ENCODE data around the gene WASHC4.
A peak's percentile ranks its signal among the peaks of the same experiment; 100 is the strongest.

WASHC4 gene

GRCh38 chr12:105107494-105108371 lies at the start of gene WASHC4:
Gene WASHC4, plus strand, starts transcription at chr12:105107731. Its CDS starts 70 bp downstream, at chr12:105107801.
- peak; percentile 92 to 93 for DNase-seq

DNA sequence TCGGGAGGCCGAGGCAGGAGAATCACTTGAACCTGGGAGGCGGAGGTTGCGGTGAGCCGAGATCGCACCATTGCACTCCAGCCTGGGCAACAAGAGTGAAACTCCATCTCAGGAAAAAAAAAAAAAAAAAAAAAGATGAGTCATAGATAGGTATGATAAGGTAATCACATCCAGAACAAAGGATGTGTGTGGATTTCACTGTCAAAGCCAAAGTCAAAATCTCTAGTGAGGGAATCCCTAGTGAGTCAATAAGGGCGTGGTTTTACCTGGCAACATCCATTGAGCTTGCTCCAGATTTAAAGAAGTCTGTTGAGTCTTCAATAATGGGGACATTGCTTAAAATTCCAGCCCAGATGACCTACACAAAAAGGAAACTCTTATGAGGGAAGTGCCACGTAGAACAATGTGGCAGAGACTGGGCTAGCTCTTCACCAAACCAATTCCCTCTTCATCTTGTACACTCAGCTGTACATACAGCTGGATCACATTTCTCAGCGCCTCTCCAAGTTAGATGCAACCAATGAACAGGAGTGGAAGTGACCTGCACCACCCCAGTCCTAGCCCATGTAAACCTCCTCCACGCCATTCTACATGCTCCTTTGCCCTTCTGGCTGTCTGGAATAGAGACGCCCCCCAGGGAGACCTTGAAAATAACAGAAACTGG lies 46.7 kb upstream of the WASHC4 start:
- no peak for DNase-seq

DNA sequence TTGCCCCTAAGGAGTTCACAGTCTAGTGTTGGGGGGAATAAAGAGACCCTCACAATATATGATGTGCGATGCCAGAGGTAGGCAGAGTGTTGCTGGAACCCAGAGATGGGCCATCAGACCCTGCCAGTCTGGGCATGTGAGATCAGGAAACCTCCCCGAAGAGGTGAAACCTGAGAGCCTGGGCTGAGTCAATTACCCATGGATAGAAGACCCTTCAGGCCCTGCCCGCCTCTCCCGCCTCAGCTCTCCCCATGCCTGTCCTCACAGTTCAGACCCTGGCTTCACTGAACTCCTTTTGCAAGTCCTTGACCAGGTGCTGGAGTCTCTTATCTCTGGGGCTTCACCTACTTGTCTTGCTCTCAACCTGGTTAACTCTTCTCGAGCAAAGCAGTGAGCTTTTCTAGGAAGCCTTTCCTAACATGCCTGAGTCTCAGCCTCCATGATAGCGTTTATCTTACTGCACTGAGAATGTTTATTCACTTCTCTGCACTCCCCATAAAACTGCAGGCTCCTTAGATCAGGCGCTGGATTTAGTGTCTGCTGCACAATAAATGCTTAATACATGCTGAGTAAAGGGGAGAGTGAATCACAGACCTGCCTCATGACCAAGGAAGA lies 42.9 kb upstream of the WASHC4 start:
- DNase-seq: no peak

DNA sequence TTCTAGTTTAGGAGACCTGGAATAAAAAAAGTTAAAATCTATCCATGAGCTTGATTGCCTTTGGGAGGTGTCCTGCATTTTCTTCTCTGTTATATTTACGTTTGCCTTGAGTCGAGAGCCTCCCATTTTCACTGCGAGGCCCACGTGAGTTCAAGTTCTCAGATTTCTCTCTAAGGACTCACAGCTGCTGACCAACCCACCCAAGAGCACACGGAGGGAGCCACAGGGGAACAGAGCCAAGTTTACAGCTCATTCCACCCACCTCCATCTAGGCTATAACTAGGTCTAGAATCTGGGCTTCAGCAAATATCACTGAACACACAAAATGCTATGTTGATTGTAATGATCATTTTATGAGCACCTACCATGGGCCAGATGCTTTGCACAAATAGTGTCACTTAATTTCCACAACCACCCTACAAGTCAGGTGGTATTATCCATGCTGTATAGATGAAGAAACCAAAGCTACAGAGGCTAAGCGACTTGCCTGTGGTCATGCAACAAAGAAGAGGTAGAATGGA lies 40.0 kb upstream of the WASHC4 start:
- DNase-seq: no peak

DNA sequence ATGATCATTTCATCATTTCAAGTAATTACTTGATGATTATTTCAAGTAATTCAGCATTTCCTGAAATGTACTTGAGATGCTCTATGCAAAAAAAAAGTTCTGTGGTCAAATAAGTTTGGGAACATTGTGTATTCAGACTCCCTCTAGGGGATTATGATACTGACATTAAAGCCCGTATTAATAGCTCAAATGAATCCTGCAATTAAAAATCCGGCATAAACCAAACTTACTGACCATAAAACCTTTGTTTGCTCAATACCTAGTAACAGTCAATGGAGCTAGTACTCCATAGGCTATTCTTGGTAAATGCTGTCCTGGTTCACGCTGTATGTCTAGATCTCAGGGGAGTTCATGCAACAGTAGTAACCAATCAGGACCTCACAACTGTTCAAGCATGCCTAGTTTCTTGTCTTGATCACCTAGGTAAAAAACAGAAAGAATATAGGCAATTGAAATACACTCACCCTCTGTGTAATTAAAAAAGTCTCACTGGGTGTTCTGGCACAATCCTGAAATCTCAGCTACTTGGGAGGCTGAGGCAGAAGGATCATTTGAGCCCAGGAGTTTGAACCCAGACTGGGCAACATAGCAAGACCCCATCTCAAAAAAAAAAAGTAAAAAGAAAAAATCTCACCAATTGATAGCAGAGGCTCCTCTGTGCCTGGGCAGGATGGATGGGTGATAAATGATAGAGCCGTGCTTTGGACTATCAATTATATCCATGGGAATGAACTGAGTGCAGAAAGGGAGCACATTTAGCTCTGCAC lies 37.4 kb upstream of the WASHC4 start:
- DNase-seq: no peak

DNA sequence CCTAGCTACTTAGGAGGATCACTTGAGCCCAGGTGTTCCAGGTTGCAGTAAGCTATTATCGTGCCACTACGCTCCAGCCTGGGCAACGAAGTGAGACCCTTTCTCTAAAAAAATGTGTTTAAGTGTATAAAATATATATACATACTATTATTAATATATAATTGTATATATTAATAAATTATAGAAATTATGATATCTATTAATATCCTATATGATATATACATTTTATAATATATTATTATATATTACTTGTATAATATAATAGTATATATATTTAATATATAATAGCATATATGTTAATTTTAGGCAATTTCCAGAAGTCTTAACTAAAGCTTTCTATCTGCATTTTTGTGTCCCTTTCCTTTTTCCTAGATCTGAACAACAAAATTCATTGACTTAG lies 35.5 kb upstream of the WASHC4 start:
- no peak for DNase-seq

DNA sequence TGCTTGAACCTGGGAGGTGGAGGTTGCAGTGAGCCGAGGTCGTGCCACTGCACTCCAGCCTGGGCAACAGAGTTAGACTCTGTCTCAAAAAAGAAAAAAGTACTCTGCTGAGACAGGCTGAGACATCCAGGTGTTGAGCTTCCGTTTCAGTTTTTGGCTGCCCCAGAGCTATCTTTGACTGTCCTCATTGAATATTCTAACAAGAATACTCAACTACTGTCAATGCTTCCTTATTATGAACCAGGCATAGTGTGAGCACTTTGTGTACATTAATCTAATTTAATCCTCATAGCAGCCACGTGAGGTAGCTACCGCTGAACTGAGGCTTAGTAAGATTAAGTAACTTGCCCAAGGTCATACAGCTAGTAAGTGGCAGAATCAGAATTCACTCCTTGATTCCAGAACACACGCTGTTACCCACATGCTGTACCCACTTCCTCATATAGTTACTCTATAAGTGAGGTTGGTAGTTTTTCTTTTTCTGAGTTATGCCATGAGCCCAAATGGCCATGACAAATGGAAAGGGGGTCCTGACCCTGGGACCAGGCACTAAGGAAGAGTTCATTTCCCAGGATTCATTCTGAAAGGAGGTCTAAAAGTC lies 34.5 kb upstream of the WASHC4 start:
- DNase-seq: no peak

DNA sequence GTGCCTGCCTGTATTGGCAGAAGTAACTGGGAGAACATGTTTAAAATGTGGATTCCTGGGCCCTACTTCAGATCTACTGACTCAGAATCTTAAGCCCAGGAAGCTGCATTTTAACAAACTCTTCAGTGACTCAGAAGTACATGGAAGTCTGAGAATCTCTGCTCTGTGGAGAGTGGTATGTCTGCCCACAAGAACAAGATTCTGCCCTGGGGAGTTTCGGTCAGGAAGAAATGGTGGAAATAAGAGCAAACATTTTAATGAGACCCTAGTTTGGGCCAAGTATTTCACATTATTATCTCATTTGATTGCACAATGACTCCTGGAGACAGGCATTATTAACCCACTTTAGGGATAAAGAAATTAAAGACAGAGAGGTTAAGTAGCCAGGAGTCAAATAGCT lies 31.4 kb upstream of the WASHC4 start:
- DNase-seq: no peak

DNA sequence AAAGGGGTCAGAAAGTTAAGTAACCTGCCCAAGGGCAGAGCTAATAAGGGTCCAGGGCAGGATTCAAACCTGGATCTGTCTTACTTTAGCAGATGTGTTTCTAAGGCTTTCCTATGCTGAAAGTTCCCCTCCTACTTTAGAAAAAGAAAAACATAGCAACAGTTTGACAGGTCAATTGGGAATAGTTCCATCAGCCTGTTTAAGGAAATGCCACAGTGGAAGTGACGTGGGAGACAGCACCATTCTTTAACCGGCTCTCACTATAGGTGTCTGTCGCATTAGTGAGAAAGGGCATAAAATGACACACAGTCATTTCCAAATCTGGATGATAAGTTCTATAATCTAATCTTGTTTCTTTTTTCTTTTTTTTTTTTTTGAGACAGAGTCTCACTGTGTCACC lies 30.6 kb upstream of the WASHC4 start:
- no peak for DNase-seq

DNA sequence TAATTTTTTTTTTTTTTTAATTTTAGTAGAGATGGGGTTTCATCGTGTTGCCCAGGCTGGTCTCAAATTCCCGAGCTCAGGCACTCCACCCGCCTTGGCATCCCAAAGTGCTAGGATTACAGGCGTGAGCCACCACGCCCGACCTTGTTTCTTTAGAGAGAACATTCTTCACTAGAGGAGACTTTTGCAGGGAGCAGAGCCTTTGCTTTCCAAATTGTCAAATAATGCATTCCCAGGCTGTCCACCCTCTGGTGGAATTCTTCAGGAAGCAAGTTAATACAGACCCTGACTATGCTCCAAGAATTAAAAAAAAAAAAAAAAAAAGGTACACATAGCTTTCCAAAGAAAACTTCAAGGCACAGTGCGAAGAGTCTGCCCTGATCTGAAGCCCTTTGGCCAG lies 30.1 kb upstream of the WASHC4 start:
- DNase-seq: no peak

DNA sequence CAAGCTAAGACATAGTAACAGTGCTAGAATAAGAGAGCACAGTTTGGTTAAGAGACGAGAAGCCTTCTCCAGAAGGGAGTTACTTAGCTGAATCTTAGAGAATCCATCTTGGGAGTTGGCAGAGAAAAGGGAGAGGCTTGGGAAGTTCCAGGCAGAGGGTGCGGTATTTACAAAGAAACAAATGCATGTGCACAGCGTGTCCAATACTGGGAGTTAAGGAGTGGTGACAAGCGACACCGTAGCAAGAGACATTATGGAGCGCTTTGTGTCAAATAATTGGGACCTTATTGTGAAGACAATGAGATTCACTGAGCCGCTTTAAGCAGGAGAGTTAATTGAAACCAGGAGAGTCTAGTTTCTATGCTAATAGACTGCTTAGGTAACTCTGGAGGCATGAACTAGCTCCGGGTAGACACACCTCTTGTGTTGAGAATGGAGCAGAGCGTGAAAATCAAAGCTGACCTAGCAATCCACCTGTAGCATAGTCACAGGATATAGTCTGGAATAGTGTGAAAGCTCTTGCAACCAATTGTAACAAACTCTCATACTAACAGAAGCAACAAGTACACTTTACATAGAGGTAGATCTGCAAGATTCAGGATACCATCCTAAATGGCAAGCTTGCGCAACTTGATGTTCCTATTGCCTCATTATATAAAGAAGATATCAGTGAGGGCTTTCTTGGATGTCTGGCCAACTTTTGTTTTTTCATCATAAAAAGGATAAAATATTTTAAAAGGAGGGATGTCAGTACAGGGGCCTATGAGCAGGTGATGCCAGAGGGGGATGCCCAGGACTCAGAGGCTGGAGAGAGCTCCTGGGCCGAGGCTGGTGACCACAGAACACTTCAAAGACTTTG lies 28.6 kb upstream of the WASHC4 start:
- DNase-seq: no peak

DNA sequence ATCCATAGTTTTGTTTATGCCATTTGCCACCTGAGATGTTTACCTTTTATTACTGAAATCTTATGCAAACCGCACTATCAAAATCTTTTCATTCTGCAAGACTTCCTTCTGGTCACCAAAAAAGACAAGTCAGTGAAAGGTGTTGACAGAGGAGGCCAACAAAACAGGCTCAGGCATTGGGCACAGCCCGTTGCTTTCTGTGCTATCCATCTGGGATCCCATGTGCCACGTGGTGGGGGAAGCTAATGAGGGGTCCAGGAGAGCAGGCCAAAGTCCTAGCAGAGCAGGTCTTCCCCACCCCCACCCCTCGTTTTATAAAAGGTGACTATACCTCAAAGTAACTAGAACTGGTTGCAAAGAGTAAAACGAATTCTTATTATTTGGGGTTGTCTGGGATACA lies 24.5 kb upstream of the WASHC4 start:
- no peak for DNase-seq

DNA sequence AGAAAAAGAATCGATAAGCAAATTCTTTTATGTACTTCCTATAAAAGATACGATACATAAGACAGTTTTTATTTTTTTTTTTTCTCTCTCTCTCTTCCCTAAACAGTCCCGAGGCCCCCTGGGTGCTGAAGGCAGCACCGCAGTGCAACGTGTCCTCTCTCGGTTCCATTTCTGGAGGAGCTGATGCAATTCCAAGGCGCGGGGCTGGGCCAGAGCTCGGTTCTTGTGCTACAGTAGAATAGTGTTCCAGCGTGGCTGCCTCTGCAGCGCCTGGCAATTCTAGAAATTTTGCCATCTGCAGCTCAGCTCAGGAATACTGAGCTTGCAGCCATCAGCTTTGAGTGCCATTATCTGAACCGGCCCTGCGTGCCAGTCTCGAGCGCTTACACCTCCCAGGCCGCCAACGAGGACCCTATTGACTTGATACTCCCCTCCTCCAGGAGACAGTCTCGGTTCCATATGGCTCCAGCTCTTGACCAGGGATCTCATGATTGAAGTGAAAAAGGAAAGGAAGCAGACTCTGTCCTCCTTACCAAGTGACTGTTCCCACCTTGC lies 23.9 kb upstream of the WASHC4 start:
- peak in 1 of 2 donors; percentile 4 for DNase-seq

GRCh38 chr12:105084251-105085250 lies 23.0 kb upstream of the WASHC4 start, which contains the start of gene ALDH1L2:
Gene ALDH1L2, minus strand, starts transcription at chr12:105084458. Its CDS starts 22 bp downstream, at chr12:105084436.
- peak; percentile 47 to 72 for DNase-seq

GRCh38 chr12:105085501-105085900 lies 22.0 kb upstream of the WASHC4 start:
- DNase-seq: no peak

DNA sequence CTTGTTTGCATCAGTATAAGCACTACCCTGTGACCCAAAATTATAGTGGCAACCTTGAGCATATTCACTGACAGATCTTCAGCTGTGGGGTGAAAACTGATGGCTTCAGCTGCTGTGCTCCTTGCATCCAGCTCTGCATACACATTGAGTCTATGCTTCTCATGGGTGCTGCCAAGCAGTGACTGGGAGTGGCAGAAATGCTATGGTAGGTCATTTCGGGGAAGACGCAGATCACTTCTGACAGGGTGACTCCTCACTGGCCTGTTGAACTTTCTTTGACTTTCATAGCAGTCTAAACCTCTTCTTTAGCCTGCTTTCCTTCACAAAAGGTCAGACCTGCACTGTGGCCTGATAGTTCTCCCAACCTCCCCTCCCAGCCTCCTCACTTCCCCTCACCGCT lies 17.7 kb upstream of the WASHC4 start:
- DNase-seq: no peak

- no peak for DNase-seq
These were observed 17.2 kb upstream of the WASHC4 start for GRCh38 chr12:105090361-105090760.

DNA sequence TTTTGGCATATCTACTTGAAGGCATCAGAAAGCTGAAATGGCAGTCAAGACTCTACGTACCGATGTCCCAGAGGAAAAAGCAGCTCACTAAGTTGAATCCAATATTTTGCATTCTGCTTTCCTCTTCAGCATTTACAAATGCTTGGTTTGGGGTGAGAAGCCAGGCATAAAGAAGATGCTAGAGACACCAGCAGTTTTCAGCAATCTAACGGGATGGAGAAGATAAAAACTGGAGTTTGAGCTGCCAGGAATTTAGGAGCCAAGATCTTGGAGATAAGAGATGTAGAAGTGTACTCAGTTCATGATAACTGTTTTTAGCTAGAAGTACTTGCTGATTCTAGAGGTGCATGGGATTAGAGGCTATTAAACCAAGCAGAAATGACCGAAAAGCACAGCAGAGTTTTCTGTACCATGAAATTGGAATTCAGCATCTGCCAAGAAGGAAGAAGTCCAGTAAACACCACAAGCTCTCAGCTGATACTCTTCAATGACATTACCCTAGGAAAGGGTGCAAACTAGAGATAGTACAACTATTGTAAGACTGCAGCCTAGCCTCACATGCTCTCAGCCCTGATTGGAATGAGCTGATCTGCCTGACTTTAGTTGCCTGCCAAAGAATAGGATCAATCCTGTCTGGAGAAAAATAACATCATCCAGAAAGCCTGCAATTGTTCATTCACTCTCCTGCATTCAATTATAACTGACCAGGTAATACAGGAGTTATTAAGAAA lies 15.9 kb upstream of the WASHC4 start:
- no peak for DNase-seq

DNA sequence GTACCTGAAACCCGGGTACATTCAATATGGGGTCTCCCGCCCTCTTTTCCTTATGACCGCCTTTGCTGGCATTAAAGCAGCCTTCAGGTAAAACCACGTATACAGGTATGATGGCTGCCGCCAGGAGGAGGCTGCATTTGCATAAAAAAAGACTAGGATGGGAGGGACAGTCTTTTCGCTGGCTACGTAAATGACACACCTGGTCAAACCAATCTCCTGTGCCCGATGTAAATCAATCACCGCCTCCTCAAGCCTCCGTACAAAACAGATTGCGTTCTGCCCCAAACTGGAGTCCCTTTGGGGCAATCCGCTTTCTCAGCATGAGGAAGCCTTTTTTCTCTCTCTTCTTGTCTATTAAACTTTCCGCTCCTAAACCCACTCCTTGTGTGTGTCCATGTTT lies 15.2 kb upstream of the WASHC4 start:
- no peak for DNase-seq
